ENCODE data around the gene KCNMB1.

KCNMB1 gene, protein sequence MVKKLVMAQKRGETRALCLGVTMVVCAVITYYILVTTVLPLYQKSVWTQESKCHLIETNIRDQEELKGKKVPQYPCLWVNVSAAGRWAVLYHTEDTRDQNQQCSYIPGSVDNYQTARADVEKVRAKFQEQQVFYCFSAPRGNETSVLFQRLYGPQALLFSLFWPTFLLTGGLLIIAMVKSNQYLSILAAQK

DNA sequence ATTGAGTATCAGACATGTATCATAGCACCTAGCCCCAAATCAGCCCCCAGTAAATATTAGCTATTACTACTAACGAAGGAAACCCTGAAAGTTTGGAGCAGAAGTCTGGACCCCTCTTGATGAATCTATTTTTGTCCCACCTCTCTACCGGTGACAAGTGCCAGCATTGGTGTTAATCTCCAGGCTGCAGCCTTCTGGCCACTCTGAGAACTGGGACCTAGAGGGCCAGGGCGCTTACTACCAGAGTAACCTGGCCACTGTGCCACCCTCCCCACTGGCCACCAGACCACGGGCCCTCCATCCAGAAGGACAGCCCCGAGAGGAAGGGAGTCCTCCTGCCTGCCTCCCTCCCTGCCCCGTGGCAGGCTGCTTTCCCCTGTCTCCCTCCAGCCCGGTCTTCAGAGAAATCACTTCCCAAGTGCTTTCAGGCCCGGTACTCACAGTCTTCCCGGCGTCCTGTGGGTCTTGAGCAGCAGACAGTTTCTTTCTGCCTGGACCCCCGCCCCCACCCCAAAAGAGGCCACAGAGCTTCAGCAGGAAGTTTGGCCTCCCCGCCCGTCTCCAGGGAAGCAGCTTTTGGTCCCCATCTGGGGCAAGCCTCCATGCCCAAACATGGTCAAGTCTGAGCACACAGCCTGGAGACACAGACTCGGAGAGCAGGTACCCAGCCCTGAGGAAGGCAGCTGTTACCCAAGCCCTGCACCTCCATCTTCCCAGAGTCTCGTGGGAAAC lies at the start of gene KCNMB1:
Gene KCNMB1, minus strand, starts transcription at position 550 of the 732 bp plus-strand sequence. CDS start 3,920 bp downstream, outside the sequence.
- DNase-seq, result no peak

DNA sequence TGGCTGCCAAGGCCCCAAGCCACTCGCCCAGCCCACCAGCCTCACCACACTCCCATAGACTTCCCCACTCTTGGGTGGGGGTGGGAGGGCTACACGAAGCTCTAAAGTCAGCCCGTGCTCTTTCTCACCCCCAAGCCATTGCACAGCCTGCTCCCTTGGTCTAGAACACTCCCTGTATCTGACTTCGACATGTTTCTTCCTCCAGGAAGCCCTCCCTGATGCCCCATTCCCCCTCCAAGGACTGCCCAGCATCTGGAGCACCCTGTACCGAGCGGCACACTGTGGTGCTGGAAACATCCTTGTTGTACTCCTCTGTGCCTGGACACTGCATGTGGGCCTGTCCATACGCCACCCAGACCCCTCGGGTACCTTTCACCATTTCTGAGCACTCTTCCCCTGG lies 49.4 kb upstream of the KCNMB1 start:
- no peak for DNase-seq

DNA sequence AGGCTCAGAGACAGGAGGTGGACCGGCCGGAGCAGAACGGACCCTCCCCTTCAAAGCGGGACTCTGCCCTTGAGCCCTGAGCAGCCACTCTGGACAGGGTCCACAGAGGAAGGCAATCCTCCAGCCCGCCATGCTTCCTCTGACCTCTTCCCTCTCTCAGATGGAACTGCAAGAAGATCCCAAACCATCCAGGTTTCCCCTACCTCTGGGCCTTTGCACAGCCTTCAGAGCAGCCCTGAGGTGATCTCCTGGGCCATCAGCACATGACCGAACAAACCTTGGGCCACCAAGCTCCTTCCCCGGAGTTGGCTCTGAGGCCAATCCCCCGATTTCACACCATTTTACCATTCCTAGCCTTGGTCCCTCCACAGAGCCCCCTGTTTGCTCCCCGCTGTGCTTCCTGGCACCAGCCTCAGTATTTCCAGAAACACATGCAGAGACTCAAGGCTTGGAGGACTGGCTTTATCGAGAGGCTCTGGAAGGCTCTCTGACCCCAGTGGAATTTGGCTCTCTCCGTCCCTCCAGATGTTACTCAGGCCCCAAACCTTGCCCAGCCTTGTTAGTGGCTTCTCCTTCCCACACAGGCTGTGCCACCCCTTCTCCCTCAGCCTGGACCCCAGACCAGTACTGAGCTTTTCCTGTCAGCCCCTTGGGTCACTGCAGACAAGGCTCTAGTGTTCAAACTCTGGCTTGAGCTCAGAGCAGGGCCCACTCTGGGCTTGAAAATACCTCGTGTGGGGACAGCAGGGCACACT lies 48.6 kb upstream of the KCNMB1 start:
- DNase-seq, result no peak

DNA sequence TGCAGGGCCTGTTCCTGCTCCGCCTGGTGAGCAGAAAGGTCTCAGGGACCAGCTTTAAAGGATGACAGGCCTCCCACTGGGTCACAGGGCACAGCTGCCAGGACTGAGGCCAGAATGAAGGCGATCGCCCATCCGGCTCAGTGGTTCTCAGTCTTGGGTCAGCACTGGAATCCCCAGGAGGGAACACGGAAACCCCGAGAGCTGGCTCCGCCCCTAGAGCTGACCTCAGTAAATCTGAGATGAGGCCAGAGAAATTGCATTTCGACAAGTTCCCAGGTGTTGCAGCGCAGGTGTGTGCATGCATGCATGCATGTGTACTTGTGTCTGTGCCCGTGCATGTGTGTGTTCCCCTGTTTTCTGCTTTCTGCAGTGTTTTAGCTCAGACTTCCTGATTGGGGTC lies 47.2 kb upstream of the KCNMB1 start:
- DNase-seq, result no peak

DNA sequence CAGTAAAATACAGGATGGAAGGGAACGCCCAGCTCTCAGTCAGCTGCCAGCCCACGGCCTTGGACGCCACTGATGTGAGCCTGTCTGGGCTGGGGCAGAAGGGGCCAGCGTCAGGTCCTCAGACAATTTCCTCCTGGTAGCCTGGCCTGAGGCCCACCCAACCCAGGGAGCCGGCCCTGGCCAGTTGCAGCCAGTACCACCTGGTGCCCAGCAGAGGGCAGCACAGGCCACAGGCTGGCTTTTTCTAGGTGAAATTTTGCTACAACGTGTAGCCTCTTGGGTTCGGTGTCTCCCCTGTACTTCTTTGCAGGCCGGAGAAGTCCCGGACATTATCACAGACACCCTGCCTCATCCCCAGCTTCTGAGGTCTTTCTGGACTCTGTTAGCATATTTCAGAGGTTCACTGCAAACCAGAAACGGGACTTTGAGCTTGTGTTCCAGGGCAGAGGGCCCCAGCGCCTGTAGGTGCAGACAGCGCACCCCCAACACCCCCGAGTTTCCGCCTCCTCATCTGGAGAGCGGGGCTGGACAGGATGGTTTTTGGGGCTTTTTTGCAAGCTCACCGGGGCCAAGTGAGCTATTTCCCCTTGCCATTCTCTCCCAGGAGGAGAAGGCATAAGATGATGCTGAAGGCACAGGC lies 45.9 kb upstream of the KCNMB1 start:
- DNase-seq, result peak; percentile 19

DNA sequence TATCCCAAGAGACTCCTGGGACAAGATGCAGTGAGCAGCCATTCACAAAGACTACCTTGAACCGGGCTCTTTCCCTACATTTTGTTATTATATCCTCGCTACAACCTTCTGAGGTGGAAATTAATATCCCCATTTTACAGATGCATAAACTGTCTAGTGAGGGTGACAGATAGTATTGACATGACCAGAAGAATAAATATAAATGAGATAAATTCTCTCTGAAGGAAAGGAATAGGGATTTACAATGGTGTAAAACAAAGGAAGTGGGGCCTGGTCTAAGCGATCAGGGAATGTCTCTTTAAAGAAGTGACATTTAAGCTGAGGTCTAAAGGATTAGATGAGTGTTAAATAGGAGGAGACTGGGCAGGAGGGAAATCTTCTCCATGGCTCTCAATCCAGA lies 43.5 kb upstream of the KCNMB1 start:
- DNase-seq, result no peak

DNA sequence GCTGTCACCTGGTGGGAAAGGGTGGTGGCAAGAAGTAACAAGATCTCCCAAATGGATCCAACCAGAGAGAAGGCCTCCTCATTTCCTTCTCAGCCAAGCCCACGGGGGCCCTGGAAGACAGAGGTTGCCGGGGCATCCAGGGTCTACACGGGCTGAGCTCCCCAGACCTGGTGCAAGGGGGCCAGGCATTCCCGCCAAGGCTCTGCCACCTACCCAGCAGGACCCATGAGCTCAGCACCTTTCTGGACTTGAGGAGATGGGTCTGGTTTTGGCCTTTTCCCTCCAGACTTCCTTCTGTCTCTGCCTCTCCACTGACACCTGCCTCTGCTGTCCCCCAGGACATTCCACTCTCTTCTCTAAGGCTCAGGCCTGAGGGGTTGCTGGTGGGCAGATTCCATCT lies 42.4 kb upstream of the KCNMB1 start:
- DNase-seq, result no peak

DNA sequence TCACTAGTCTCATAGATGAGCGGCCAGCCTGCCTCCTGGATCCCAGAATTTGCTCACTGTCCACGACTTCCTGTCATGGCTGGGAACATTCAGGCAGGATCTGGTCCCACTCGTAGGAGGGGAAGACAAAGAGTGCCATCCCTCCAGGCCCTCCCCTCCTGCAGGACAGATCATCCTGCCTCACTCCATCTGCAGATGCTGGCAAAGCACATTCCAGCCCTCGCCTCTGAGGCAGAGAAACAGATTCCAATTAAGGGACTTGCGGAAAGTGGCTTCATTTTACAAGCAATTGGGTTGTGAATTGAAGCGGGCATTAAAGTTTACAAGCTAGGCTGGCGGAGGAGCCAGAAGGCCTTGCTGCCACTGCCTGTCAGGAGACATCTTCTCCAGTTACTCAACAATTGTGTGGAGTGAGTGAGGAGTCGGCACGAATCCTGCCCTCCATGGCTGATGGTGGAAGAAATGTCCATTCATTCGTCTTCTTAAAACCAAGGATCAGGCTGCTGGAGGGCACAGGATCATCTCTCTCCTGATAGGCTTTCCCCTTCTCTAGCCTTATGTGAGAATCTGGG lies 41.8 kb upstream of the KCNMB1 start:
- DNase-seq, result no peak

DNA sequence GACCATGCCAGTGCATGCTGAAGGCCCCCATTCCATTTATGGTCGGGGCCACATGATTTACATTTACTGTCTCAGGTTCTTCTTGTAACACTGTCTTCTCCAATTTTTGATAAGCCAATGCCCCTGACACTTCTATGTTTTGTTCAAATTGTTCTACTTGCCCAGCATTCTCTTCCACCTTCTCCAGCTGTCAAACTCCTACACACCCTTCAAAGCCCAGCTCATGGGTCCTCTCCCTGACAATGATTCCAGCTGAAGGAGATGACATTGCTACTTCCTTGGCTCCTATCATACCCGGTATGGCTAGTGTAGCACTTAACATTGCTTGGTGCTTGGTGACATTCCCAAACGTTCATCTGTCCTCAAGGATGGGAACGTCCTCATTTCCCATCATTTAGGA lies 41.1 kb upstream of the KCNMB1 start:
- DNase-seq, result no peak

DNA sequence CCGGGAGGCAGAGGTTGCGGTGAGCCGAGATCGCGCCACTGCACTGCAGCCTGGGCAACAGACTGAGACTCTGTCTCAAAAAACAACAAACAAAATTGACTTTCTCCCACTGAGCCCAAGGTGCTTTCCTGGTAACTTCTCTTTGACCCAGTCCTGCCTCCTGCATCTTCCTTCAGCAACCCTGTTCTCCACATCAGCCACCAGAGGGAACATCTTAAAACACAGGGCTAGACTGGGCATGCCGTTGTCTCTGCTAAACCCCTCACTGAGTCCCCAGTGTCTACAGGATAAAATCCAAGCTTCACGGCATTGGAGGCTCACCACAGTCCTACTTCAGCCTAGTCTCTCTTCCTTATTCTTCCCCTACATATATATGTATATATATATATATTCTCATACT lies 39.8 kb upstream of the KCNMB1 start:
- DNase-seq, result peak; percentile 29

DNA sequence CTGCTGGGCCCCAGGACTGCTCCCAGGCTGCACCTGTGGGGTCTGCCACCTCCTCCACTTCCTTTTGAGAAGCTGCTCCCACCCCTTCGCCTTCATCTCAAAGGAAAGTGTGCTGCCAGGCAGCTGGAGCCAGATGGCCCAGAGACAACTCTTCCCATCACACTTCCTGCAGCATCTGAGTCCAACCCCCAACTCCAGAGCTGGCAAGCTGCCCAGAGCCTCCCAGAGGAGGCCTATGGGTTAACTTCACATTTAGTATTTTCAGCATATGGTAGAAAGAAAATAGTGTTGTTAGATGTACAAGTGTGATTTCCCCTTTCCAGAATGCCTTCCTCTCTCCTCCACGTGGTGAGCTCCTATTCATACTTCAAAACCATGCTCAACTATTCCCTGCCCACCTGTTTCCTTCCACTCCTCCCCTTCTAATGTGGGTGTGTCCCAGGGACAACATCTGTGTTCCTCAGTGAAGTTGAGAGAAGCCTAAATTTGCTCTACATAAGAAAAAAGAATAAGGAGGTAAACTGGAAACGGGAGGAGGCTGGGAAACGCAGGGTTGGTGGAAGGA lies 38.6 kb upstream of the KCNMB1 start:
- no peak for DNase-seq

DNA sequence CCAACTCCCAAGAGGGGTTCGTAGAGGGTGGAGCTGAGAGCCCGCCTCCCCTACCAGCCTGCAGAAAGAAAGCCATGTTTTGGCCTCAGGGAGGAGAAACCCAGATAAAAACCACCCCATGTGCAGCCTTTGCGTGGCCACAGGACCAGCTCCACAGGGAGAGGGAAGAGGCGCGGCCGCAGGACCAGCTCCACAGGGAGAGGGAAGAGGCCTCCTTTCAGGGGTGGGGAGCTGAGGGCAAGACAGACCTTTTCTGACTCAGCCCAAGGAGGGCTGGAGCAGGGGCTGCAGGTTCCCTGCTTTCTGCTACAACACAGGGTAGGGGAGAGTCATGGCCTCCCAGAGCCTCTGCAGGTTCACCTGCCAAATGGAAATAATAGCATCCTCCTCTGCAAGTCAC lies 37.6 kb upstream of the KCNMB1 start:
- no peak for DNase-seq

DNA sequence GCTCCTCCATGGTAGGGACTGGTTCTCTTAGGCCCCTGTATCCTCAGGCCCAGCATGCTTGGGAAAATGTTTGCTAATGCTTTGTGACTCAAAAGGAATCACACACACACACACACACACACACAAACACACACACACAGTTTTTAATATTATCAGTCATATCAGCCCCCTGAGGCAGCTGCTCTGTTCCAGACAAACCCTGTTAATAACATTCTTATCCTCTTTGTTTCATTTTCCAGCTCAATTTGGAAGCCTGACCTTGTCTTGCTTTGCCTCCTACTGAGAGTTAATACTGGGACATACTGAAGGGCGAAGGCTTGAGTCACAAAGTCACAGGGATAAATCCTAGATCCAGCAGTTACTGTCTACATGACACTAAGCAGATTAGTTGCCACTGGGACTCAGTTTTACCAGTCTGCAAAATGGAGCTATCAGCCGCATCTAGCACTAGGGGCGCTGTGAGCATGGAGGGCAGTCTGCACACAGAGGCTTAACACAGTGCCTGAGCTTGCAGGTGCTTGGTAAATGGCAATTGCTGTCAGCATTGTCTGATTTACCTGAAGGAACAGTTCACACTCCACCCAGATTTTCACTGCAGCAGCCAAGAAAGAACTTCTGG lies 37.1 kb upstream of the KCNMB1 start:
- DNase-seq, result no peak

DNA sequence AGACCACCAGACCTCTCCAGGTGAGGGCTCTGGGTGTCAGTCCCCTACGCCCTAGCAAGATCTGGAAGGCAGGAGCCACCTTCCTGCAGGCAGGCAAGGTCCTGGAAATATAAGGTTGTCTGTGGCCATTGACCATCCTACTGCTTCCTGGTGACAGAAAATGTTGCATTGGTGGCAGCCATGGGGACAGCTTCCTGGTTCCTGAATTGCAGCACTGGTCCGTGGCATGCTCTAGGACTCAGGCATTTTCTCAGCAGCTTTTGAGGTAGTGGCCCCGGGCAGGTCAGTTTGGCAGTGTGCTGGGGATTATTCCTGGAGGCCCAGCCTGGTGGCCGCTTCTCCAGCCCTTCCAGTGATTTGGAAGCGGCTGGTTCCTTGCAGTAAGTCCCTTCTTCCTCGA lies 36.6 kb upstream of the KCNMB1 start:
- DNase-seq, result no peak

DNA sequence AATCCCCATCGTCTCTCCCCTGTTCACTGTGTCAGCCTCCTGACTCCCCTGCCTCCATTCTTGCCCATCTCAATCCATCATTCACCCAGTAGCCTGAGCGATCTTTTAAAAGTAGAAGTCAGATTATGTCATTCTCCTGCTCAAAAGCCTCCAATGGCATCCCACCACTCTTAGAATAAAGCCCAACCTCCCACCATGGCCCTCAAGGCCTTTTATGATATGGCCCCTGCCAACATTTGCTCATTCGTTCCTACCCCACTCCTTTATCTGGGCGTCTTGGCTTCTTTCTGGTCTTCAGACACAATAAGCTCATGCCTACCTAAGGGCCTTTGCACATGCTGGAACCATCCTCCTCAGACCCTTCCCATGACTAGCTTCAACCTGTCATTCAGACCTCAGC lies 35.5 kb upstream of the KCNMB1 start:
- DNase-seq, result no peak

DNA sequence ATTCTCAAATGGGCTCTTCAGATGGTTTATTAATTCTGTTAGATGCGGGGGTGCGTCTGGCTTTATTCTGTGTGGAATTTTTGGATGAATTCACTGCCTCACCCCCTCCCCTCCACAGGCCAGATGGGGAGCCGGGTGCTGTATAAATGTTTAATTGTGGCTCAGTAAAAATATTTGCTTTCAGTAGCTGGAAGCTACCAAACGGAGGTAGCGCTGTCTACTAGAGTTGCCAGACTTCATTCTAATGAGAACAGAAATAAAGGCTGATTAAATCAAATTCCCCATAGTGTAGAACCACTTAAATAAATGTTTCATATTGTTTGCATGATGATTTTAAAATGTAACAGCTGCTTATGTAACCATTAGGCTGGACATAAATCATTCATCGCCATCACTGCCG lies 34.5 kb upstream of the KCNMB1 start:
- no peak for DNase-seq

DNA sequence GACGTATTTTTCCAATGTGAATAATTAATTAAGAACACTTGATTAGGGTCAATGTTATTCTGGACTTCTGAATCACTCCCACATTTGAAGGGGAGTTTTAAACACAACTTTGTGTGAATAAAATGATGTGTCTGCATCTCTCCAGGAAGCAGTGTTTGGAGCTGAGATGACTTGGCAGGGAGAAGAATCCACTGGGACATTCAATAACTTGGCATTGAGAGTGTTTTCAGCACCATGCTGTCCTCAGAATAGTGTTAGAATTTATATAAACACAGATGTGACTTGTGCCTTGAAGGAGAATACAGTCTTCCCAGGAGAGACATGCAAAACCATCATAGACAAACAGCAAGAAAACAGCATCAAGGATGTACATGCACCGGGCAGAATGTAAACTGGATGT lies 32.7 kb upstream of the KCNMB1 start:
- DNase-seq, result no peak

DNA sequence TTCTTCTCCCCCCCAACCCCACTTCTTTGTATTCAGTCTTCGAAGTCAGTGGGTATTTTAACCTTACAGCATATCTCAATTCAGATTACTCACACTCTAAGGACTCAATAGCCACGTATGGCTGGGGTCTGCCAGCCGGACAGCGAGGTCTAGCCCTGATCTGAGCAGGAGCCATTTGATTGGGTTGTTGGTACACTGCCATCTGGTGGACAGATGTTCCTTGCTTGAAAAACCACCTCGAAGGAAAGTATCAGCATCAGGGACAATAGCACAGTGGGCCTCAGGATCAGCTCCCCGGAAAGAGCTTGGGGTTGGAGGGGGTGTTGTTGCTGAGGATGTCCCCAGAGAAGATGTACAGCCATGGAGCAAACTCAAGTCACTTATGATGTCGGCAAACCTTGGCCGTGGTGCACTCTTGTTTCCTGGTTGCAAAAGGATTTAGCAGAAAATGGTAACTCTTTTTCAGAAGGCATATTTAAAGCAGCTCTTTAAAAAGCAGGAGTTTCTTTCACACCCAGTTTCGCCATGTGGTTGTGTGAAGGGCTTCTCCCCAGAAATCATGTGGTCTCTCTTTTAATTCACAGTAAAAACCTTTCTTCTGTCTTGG lies 31.7 kb upstream of the KCNMB1 start:
- peak; percentile 65 for DNase-seq

DNA sequence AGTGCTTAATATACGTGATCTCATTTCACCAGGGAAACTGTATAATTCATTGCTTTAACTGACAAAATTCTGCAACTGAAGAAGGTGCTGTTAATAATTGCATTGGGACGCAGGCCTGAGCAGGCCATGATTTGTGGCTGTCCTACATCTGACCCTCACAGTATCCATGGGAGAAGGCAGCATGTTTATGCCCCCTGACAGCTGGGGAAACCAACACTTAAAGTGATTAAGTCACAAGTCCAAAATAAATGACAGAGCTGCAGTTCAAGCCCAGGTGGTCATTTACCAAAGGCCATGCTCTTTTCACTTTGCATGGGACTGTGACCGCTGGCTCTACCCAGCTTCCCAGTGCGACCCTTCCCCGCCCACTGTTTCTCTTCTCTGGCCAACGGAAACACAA lies 30.5 kb upstream of the KCNMB1 start:
- DNase-seq, result no peak

DNA sequence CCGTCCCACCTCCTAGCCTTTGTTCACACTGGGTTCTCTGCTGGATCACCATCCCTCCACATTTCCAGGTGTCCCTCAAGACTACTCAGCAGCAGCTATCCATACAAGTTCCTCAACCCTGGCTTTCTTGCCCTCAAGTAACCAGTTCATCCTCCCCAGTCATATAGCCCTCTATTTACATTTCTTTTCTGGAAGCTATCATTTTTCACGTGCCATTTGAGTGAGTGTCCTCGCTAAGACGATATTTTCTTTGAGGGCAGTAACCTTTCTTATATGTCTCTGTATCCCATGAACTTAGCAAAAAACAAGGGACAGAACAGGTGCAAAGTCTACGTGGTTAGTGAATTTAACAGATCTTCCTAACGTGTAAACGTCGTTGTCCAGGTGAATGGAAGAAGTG lies 29.6 kb upstream of the KCNMB1 start:
- no peak for DNase-seq

DNA sequence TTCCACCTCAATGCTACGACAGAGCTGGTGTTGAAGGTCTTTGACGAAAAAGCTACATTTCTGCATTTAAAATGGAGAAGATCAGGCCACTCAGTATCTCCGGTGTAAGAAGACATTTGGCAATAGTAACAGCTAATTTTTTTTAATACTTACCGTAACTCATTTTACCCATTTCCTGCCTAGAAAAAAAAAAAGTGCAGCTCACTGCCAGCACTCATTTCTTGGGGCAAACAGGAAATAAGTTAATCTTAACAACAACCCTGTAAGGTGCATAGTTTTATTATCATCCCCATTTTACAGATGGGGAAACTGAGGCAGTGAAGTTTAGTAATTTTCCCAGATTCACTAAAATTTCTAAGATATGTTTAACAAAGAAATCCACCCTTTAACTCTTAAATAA lies 27.4 kb upstream of the KCNMB1 start:
- peak; percentile 25 for DNase-seq

DNA sequence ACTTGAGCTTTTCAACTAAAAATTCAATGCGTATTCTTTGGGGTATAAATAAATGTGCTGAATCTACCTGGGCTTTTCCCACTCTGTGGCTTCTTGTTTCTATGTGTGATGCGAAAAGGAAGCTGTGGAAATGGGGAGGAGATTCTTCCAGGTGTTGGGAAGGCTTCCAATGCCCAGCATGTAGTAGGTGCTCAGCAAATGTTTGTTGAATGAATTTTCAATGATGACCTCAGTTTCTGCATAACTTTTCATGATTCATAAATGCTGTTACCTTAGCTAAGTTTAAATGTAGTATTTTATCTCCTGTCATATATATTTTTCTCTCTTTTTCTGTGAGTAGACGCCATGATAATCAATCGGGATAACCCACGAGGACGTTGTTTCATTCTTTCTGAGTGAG lies 25.6 kb upstream of the KCNMB1 start:
- DNase-seq, result no peak

All from MV-4-11 (cell line).